Thoracic aorta (tissue), 2 donors: Measurements from ENCODE around the gene CEBPA. TPM values are rescaled to one million over a fixed set of nuclear protein-coding genes. Genes with fewer than 3 reads are reported as not detected.

Experiments
- ATAC-seq: fragments of 150-250 bp; one replicate; pipeline ENCODE4 v1.8.0; 2017; ENCODE audit warnings: low read depth; ENCODE audit not compliant: insufficient number of reproducible peaks, low FRiP score
- DNase-seq: peaks from one replicate; pipeline ENCODE4 v3.0.0-alpha.2; 2020; ENCODE audit warnings: low spot score
- H3K27ac ChIP-seq, 2 donors: fragments of 200-600 bp; sonication (generic); 1 replicate in 1 of 2; 2 replicates in 1 of 2; pipeline ENCODE4 v1.5.1; 2016; ENCODE audit warnings: mild to moderate bottlenecking in 2 of 2, moderate library complexity in 2 of 2
- H3K27me3 ChIP-seq: fragments of 200-600 bp; sonication (generic); replicated peaks from 2 replicates; pipeline ENCODE4 v1.6.0; 2016; ENCODE audit warnings: mild to moderate bottlenecking; ENCODE audit not compliant: insufficient read depth
- H3K36me3 ChIP-seq: fragments of 200-600 bp; sonication (generic); one replicate; pipeline ENCODE4 v1.5.1; 2016
- H3K4me1 ChIP-seq, 2 donors: fragments of 200-600 bp; sonication (generic); 1 replicate in 1 of 2; 2 replicates in 1 of 2; pipeline versions ENCODE4 v1.5.1 to v1.6.0; 2016; ENCODE audit warnings: low read depth in 2 of 2, mild to moderate bottlenecking in 1 of 2; ENCODE audit not compliant: control insufficient read depth in 1 of 2
- H3K4me3 ChIP-seq: fragments of 200-600 bp; sonication (generic); 2 replicates; pipeline ENCODE4 v1.5.1; 2016; ENCODE audit warnings: mild to moderate bottlenecking
- H3K9me3 ChIP-seq: fragments of 200-600 bp; sonication (generic); 2 replicates; pipeline ENCODE4 v1.5.1; 2016
- total RNA-seq, 2 donors: library from RNA; depleted of rRNA; stranded (reverse); fragments of >200 nt; gene quantifications; one replicate each; pipeline versions ENCODE4 v1.1.0 to v1.2.3, GENCODE V29; 2016
- TF ChIP-seq, protein P1 (sequence below): fragments of 200-600 bp; sonication (generic); IDR thresholded peaks from one replicate; pipeline ENCODE4 v1.5.1; 2019; ENCODE audit warnings: antibody characterized with exemption

CEBPA gene
- total RNA-seq, 2 donors from 2014 or later: 4.7 to 4.9 TPM

DNA sequence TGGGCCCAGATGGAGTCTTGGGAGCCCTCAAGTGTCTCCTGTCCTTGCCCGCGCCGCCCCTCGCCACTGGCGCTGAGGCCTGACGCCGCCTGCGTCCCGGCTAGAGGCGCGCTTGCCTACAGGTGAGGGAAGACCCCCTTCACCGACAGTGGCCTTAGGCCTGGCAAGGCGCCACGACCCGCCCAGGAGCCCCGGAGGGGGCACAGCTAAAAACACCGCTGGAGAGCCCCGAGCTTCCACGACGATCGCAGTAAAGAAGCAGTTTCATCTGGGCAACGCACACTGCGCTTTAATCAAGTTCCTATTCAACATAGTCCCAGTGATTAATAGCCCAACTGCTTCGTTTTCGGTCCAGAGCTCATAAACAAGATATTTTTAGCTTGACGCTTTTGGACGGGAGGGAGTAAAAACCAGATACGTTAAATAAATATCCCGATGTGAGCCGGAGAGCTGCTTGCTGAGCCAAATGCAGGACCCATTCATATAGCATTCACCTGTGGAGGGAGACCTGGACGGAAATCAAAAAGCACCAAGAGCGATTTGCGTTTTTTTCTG lies 1.5 kb upstream of the CEBPA start:
- TF ChIP-seq, protein P1, sequence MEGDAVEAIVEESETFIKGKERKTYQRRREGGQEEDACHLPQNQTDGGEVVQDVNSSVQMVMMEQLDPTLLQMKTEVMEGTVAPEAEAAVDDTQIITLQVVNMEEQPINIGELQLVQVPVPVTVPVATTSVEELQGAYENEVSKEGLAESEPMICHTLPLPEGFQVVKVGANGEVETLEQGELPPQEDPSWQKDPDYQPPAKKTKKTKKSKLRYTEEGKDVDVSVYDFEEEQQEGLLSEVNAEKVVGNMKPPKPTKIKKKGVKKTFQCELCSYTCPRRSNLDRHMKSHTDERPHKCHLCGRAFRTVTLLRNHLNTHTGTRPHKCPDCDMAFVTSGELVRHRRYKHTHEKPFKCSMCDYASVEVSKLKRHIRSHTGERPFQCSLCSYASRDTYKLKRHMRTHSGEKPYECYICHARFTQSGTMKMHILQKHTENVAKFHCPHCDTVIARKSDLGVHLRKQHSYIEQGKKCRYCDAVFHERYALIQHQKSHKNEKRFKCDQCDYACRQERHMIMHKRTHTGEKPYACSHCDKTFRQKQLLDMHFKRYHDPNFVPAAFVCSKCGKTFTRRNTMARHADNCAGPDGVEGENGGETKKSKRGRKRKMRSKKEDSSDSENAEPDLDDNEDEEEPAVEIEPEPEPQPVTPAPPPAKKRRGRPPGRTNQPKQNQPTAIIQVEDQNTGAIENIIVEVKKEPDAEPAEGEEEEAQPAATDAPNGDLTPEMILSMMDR: no peak
- H3K4me1 ChIP-seq: peaks cover 4 to 32% of the 10 kb centered on the region in 2 donors
- peak overlapping the region; percentile 95 for H3K4me3 ChIP-seq
- H3K36me3 ChIP-seq: no peaks in the 10 kb centered on the region
- peak overlapping the region in 1 of 2 donors; percentile 15 for H3K27ac ChIP-seq
- DNase-seq (no peak), ATAC-seq (no peak)
- H3K27me3 ChIP-seq: no peaks in the 10 kb centered on the region
- H3K9me3 ChIP-seq: no peaks in the 10 kb centered on the region

DNA sequence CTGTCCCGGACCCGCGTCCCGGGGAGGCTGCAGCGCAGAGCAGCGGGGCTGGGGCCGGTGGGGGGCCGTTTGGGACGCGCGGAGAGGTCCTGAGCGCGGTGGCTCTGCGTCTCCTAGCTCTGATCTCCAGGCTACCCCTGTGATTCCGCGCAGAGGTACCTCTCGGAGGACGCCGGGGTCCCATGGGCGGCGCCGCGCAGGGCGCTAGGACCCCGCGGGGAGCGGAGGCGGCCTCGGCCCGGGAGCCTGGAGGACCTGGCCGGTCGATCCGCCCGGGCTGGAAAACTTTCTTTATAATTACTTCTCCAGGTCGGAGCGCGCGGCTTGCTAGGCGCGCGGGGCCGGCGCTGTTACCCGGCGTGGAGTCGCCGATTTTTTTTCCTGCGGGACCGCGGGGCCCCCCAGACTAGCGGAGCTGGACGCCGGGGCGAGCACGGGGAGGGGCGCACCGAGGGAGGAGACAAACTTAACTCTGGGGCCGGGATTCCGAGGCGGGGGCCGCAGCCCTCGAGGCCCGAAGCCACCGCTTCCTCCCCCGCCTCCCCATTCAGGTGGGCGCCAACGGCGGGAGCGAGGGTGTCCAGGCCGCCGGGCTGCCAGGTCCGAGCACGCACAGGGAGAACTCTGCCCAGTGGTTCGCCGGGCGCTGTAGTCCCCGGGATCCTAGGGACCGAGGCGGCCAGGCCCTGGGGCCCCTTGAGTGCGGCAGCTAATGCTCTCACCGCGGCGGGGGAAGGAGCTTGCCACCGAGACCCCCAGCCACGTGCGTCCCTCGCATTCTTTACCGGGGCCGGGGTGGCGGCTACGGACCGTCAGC lies 848 bp upstream of the CEBPA start:
- DNase-seq (no peak), ATAC-seq (no peak)
- peak overlapping the region; percentile 36 to 53 for H3K27ac ChIP-seq
- H3K9me3 ChIP-seq: no peaks in the 10 kb centered on the region
- H3K27me3 ChIP-seq: no peaks in the 10 kb centered on the region
- peaks cover 4 to 32% of the 10 kb centered on the region in 2 donors for H3K4me1 ChIP-seq
- TF ChIP-seq, protein P1: no peak
- H3K4me3 ChIP-seq: peak overlapping the region; percentile 95
- H3K36me3 ChIP-seq: no peaks in the 10 kb centered on the region

GRCh38 chr19:33301900-33302174 lies 497 bp downstream of the CEBPA start:
- no peak overlapping the region for H3K27ac ChIP-seq
- ATAC-seq (no peak), DNase-seq (no peak)
- no peaks in the 10 kb centered on the region for H3K9me3 ChIP-seq
- H3K36me3 ChIP-seq: no peaks in the 10 kb centered on the region
- H3K27me3 ChIP-seq: no peaks in the 10 kb centered on the region
- TF ChIP-seq, protein P1: no peak
- H3K4me3 ChIP-seq: peak overlapping the region; percentile 95
- H3K4me1 ChIP-seq: peaks cover 4 to 32% of the 10 kb centered on the region in 2 donors

DNA sequence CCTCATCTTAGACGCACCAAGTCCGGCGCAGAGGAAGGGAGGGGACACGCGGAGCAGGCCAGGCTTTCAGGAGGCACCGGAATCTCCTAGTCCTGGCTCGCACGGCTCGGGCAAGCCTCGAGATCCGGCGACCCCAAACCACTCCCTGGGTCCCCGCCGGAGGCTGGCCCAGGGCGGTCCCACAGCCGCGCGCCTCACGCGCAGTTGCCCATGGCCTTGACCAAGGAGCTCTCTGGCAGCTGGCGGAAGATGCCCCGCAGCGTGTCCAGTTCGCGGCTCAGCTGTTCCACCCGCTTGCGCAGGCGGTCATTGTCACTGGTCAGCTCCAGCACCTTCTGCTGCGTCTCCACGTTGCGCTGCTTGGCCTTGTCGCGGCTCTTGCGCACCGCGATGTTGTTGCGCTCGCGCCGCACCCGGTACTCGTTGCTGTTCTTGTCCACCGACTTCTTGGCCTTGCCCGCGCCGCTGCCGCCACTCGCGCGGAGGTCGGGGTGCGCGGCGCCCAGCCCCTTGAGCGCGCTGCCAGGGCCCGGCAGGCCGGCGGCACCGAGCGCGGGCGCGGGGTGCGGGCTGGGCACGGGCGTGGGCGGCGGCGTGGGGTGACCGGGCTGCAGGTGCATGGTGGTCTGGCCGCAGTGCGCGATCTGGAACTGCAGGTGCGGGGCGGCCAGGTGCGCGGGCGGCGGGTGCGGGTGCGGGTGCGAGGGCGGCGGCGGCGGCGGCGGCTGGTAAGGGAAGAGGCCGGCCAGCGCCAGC lies 1.0 kb downstream of the CEBPA start:
- H3K9me3 ChIP-seq: no peaks in the 10 kb centered on the region
- ATAC-seq (no peak), DNase-seq (no peak)
- H3K36me3 ChIP-seq: no peaks in the 10 kb centered on the region
- peaks cover 4 to 32% of the 10 kb centered on the region in 2 donors for H3K4me1 ChIP-seq
- H3K27ac ChIP-seq: no peak overlapping the region
- TF ChIP-seq, protein P1: no peak
- H3K27me3 ChIP-seq: no peaks in the 10 kb centered on the region
- H3K4me3 ChIP-seq: peak overlapping the region; percentile 95

- ATAC-seq: no peak
- no peaks in the 10 kb centered on the region for H3K36me3 ChIP-seq
- H3K27ac ChIP-seq: no peak overlapping the region
- no peak for DNase-seq
- peaks cover 4 to 32% of the 10 kb centered on the region in 2 donors for H3K4me1 ChIP-seq
- H3K27me3 ChIP-seq: no peaks in the 10 kb centered on the region
- peak overlapping the region; percentile 95 for H3K4me3 ChIP-seq
- TF ChIP-seq, protein P1: no peak
- no peaks in the 10 kb centered on the region for H3K9me3 ChIP-seq
Measured at GRCh38 chr19:33300894-33301143, 1.5 kb downstream of the CEBPA start.
